Calu3 (cell line): ENCODE data around the gene SLC6A16. TPM values are rescaled to one million over a fixed set of nuclear protein-coding genes. Genes with fewer than 3 reads are reported as not detected.

Experiments used
- BruUV-seq: library from RNA; stranded (reverse); fragments of 400-500 nt; replicated peaks from 2 replicates; lab custom pipeline; 2021; lab: Mats Ljungman, UMichigan
- CTCF ChIA-PET: fragments of 300-600 bp; sonication (Branson Sonifier 250); formaldehyde crosslinking; loops from one replicate; lab custom pipeline; 2022; ENCODE audit warnings: antibody characterized with exemption; lab: Charles Lee
- DNase-seq: peaks from one replicate; pipeline ENCODE4 v3.0.0; 2022
- H3K27ac Mint-ChIP-seq: one replicate; pipeline ENCODE4 v1.8.0; 2022; ENCODE audit warnings: mixed read lengths; ENCODE audit not compliant: unreplicated experiment
- H3K27me3 Mint-ChIP-seq: one replicate; pipeline ENCODE4 v1.8.0; 2022; ENCODE audit warnings: mixed read lengths; ENCODE audit not compliant: unreplicated experiment
- H3K36me3 Mint-ChIP-seq: one replicate; pipeline ENCODE4 v1.8.0; 2022; ENCODE audit warnings: mild to moderate bottlenecking, moderate library complexity, mixed read lengths; ENCODE audit not compliant: insufficient read depth, unreplicated experiment
- H3K4me1 Mint-ChIP-seq: one replicate; pipeline ENCODE4 v1.8.0; 2022; ENCODE audit warnings: mild to moderate bottlenecking, low read depth, mixed read lengths; ENCODE audit not compliant: unreplicated experiment
- H3K4me3 Mint-ChIP-seq: one replicate; pipeline ENCODE4 v1.8.0; 2022; ENCODE audit warnings: mild to moderate bottlenecking, low read depth, moderate library complexity, mixed read lengths; ENCODE audit not compliant: unreplicated experiment
- H3K9me3 Mint-ChIP-seq: one replicate; pipeline ENCODE4 v1.8.0; 2022; ENCODE audit warnings: low read depth, mixed read lengths; ENCODE audit not compliant: unreplicated experiment
- CTCF ChIP-seq: fragments of 200-600 bp; IDR thresholded peaks from one replicate; pipeline ENCODE4 v1.8.0; 2022; ENCODE audit warnings: antibody characterized with exemption; ENCODE audit not compliant: unreplicated experiment
- intact Hi-C: fragments of 100-400 bp; cut with micrococcal nuclease; formaldehyde crosslinking; loops from one replicate; pipeline ENCODE4 v1.10.0; 2022; ENCODE audit not compliant: unreplicated experiment
- microRNA-seq: library from miRNA; unstranded; fragments of <30 nt; microRNA quantifications from one replicate; pipeline ENCODE4 v1.2.0, GENCODE V29; 2022
- total RNA-seq: library from RNA; stranded (reverse); gene quantifications from 2 replicates; pipeline ENCODE4 v1.2.3, GENCODE V29; 2022

SLC6A16 gene
- total RNA-seq, 1 experiment from 2014 or later: not detected

- no peak overlapping the region for H3K4me3 Mint-ChIP-seq
- H3K36me3 Mint-ChIP-seq: no peaks in the 10 kb centered on the region
- no peaks in the 10 kb centered on the region for H3K9me3 Mint-ChIP-seq
- BruUV-seq: no TSS peak
- H3K27ac Mint-ChIP-seq: no peak overlapping the region
- no peaks in the 10 kb centered on the region for H3K27me3 Mint-ChIP-seq
- no peaks in the 10 kb centered on the region for H3K4me1 Mint-ChIP-seq
- DNase-seq: no peak
- CTCF ChIA-PET: no interaction called here
- TF ChIP-seq CTCF: no peak
- intact Hi-C loops: no loop called here
These were observed 81.3 kb downstream of the SLC6A16 start for GRCh38 chr19:49243726-49244125.

- Mint-ChIP-seq H3K27me3 (no peaks in the 10 kb centered on the region), H3K9me3 (no peaks in the 10 kb centered on the region), H3K4me1 (no peaks in the 10 kb centered on the region), H3K27ac (no peak overlapping the region), H3K36me3 (no peaks in the 10 kb centered on the region), H3K4me3 (no peak overlapping the region)
- DNase-seq: no peak
- intact Hi-C loops: no loop called here
- no peak for TF ChIP-seq CTCF
- CTCF ChIA-PET: interaction anchor here (0.6 kb wide), 1 partner anchor 88 kb away, joined by 4 read pairs; the partner anchor contains the start of gene HRC
- no TSS peak for BruUV-seq
These were observed 81.9 kb downstream of the SLC6A16 start for GRCh38 chr19:49243129-49243528.

- H3K9me3 Mint-ChIP-seq: no peaks in the 10 kb centered on the region
- TF ChIP-seq CTCF: no peak
- H3K36me3 Mint-ChIP-seq: no peaks in the 10 kb centered on the region
- H3K27ac Mint-ChIP-seq: no peak overlapping the region
- DNase-seq: no peak
- intact Hi-C loops: no loop called here
- no TSS peak for BruUV-seq
- no peak overlapping the region for H3K4me3 Mint-ChIP-seq
- no peaks in the 10 kb centered on the region for H3K4me1 Mint-ChIP-seq
- H3K27me3 Mint-ChIP-seq: no peaks in the 10 kb centered on the region
- CTCF ChIA-PET: no interaction called here
These were observed 83.2 kb downstream of the SLC6A16 start for GRCh38 chr19:49241769-49242168.

Small RNA genes within 50 kb of the gene (microRNA-seq; reads per million reads assigned to microRNA genes)
- gene MIR4324: not detected

Other genes starting within 250 kb of the SLC6A16 start
- 310 and 325 TPM in 2 replicates for gene SNRNP70, start 239.7 kb downstream of the SLC6A16 start, total RNA-seq
- gene LIN7B, start 210.8 kb downstream of the SLC6A16 start, total RNA-seq: 7.0 and 7.5 TPM in 2 replicates
- gene C19orf73, start 206.0 kb downstream of the SLC6A16 start, total RNA-seq: 1.9 and 2.0 TPM in 2 replicates
- 4.9 and 6.0 TPM in 2 replicates for gene PPFIA3, start 205.6 kb downstream of the SLC6A16 start, total RNA-seq
- gene HRC, start 169.8 kb downstream of the SLC6A16 start, total RNA-seq: not detected in 2 replicates
- 70.0 and 79.9 TPM in 2 replicates for gene TRPM4, start 167.4 kb downstream of the SLC6A16 start, total RNA-seq
- gene CD37, start 10.2 kb upstream of the SLC6A16 start, total RNA-seq: not detected in 2 replicates
- gene TEAD2, start 37.2 kb upstream of the SLC6A16 start, total RNA-seq: 2.4 TPM in 2 replicates
- not detected in 2 replicates for gene DKKL1, start 38.7 kb upstream of the SLC6A16 start, total RNA-seq
- gene KASH5, start 63.1 kb upstream of the SLC6A16 start, total RNA-seq: not detected in 2 replicates
- not detected in 2 replicates for gene PTH2, start 98.2 kb upstream of the SLC6A16 start, total RNA-seq
- gene GFY, start 100.2 kb upstream of the SLC6A16 start, total RNA-seq: not detected in 2 replicates
- gene SLC17A7, start 116.3 kb upstream of the SLC6A16 start, total RNA-seq: not detected in 2 replicates
- 127 and 141 TPM in 2 replicates for gene PIH1D1, start 126.6 kb upstream of the SLC6A16 start, total RNA-seq
- gene ALDH16A1, start 128.0 kb upstream of the SLC6A16 start, total RNA-seq: 34.4 and 36.1 TPM in 2 replicates
- gene FLT3LG, start 149.0 kb upstream of the SLC6A16 start, total RNA-seq: 4.8 and 7.1 TPM in 2 replicates
- 1,844 and 1,993 TPM in 2 replicates for gene RPL13A, start 162.4 kb upstream of the SLC6A16 start, total RNA-seq
- 1,643 and 1,795 TPM in 2 replicates for gene RPS11, start 171.2 kb upstream of the SLC6A16 start, total RNA-seq
- gene FCGRT, start 187.5 kb upstream of the SLC6A16 start, total RNA-seq: 80.8 and 95.4 TPM in 2 replicates
- 5.0 and 7.6 TPM in 2 replicates for gene RCN3, start 202.8 kb upstream of the SLC6A16 start, total RNA-seq